ENCODE results near the gene YEATS2. TPM values are rescaled to one million over a fixed set of nuclear protein-coding genes. Genes with fewer than 3 reads are reported as not detected.

The YEATS2 gene
- total RNA-seq, 1 experiment from 2014 or later = 38.6 TPM

DNA sequence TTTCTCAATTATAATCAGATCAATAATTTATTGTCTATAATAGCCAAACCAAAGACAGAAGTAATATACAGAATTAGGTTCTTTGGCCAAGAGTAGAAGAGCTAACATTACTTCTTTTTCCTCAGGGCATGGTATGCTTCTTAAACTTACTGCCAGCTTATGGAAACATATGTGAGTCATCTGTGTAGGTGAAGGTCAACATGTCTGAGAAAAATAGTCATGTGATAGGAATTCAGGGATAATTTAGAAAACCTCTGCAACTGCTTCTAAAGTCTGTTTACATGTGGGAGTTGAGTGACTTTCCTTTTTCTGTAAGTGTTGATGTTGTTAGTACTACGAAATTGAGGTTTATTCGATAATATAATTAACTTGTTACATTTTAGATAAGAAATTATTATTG lies 147.0 kb downstream of the YEATS2 start (continued):
- TF ChIP-seq, protein P1, sequence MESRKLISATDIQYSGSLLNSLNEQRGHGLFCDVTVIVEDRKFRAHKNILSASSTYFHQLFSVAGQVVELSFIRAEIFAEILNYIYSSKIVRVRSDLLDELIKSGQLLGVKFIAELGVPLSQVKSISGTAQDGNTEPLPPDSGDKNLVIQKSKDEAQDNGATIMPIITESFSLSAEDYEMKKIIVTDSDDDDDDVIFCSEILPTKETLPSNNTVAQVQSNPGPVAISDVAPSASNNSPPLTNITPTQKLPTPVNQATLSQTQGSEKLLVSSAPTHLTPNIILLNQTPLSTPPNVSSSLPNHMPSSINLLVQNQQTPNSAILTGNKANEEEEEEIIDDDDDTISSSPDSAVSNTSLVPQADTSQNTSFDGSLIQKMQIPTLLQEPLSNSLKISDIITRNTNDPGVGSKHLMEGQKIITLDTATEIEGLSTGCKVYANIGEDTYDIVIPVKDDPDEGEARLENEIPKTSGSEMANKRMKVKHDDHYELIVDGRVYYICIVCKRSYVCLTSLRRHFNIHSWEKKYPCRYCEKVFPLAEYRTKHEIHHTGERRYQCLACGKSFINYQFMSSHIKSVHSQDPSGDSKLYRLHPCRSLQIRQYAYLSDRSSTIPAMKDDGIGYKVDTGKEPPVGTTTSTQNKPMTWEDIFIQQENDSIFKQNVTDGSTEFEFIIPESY (IDR thresholded peaks at IDR 0.05; ENCODE audit: extremely low read depth, insufficient replicate concordance, low read length) = no peak
- TF ChIP-seq, protein P2, sequence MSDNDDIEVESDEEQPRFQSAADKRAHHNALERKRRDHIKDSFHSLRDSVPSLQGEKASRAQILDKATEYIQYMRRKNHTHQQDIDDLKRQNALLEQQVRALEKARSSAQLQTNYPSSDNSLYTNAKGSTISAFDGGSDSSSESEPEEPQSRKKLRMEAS (IDR thresholded peaks at IDR 0.05) = no peak
- no peak for TF ChIP-seq EGR1 (IDR thresholded peaks at IDR 0.05; ENCODE audit: low read depth)
- no peak for TF ChIP-seq RAD21 (IDR thresholded peaks at IDR 0.05; ENCODE audit: low read depth)
- TF ChIP-seq SIN3A (IDR thresholded peaks at IDR 0.05; ENCODE audit: low read depth) = no peak
- TF ChIP-seq ELF1 (IDR thresholded peaks at IDR 0.05; ENCODE audit: borderline replicate concordance, low read depth) = no peak
- no peak for TF ChIP-seq SRF (IDR thresholded peaks at IDR 0.05; ENCODE audit: low read depth)

DNA sequence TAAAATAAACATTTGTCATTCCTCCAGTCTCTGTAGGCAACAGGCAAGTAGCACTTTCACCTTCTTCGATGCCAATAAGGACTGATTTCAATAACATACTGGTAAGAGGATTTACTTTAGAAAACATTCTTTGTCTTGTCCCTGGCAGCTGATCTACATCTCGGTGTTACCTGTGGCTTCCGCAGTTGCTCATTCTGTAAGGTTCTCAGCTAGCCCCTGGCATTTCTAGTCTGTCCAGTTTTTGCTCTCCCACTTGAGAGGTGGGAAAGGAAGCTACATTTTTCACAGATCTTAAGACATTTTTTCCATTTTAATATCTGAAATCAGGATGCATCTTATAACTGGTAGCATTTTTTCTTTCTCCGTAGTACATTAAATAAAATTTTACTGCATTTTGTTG lies 147.5 kb downstream of the YEATS2 start:
- RAD21 ChIA-PET (ENCODE audit: low non-redundant PET in 1 of 2, low total read pairs in 2 of 2, uncharacterized antibody in 2 of 2, unreplicated experiment in 2 of 2) = no interaction called here
- H3K9ac ChIP-seq (ENCODE audit: low read length) = no peak overlapping the region
- ATAC-seq = no peak
- no peaks in the 10 kb centered on the region for H3K9me2 ChIP-seq (ENCODE audit: insufficient read depth)
- no peak overlapping the region for H2AFZ ChIP-seq (ENCODE audit: low read depth, low read length, poor library complexity, severe bottlenecking)
- TF ChIP-seq ELF1 (IDR thresholded peaks at IDR 0.05; ENCODE audit: borderline replicate concordance, low read depth) (no peak), RAD21 (IDR thresholded peaks at IDR 0.05; ENCODE audit: low read depth) (no peak)
- H3K36me3 ChIP-seq (ENCODE audit: control insufficient read depth in 1 of 2, insufficient read depth in 2 of 2, low read length in 2 of 2) = peaks cover 17 to 23% of the 10 kb centered on the region in 2 experiments; a peak in 3 of 4 replicates
- H3K4me2 ChIP-seq (ENCODE audit: low read length) = 0 out of 2 replicates have a peak overlapping the region, but pooled peaks have one; percentile 17
- H4K20me1 ChIP-seq (ENCODE audit: insufficient read depth) = 0 out of 2 replicates have a peak, but pooled peaks cover 7% of the 10 kb centered on the region
- POLR2A ChIA-PET = no interaction called here
- intact Hi-C loops (cut with micrococcal nuclease) = no loop called here
- no peaks in the 10 kb centered on the region for H3K27me3 ChIP-seq (ENCODE audit: insufficient read depth, low read length)
- DNase-seq (ENCODE audit: low read depth, low spot score) = no peak
- no peak overlapping the region for H3K4me3 ChIP-seq (replicated peaks in 1 of 2; ENCODE audit: low read depth in 1 of 2, low read length in 2 of 2)
- peaks cover 0 to 18% of the 10 kb centered on the region in 2 experiments; a peak in 2 of 4 replicates for H3K4me1 ChIP-seq (ENCODE audit: control insufficient read depth in 1 of 2, insufficient read depth in 2 of 2, low read length in 2 of 2)
- no peaks in the 10 kb centered on the region for H3K9me3 ChIP-seq (ENCODE audit: control insufficient read depth in 1 of 2, insufficient read depth in 1 of 2, low read depth in 1 of 2, low read length in 2 of 2)
- BruUV-seq (replicated peaks) = no TSS peak
- CTCF ChIA-PET = no interaction called here
- peaks cover 17% of the 10 kb centered on the region for H3K79me2 ChIP-seq (ENCODE audit: insufficient read depth, low read length)
- no peak overlapping the region for H3K27ac ChIP-seq (ENCODE audit: low read depth, low read length)

Measured in HCT116 (cell line).